ENCODE results near the gene MAML1.

MAML1 gene

DNA sequence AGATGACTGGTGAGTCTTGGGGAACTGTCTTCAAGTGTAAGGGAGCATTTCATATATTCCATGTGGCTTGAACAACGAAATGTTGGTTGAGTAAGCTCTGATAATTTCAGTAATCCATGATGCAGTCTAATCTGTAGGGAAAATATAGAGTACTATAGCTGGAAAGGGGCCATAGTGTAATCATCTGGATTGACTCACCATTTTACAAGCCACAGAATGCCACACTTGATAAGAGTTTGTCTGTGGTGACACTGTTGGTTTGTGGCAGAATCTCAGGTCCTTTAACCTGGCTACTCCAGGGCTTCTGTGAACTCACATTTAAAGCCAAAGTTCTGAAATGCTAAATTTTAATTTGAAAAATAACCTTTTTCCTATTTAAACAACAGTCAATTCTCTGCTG is 16.3 kb upstream of the MAML1 start:
- H3K4me3 ChIP-seq (ENCODE audit: low read depth, low read length), result no peak overlapping the region
- H3K27ac ChIP-seq (ENCODE audit: low read depth, low read length), result no peak overlapping the region
- peaks cover 93% of the 10 kb centered on the region for H3K36me3 ChIP-seq (ENCODE audit: control insufficient read depth, insufficient read depth, low read length)
- no peaks in the 10 kb centered on the region for H3K9me3 ChIP-seq (ENCODE audit: control insufficient read depth, insufficient read depth, low read length)
- no peaks in the 10 kb centered on the region for H3K4me1 ChIP-seq (ENCODE audit: control insufficient read depth, insufficient read depth, low read length)
- no peaks in the 10 kb centered on the region for H3K27me3 ChIP-seq (ENCODE audit: control insufficient read depth, insufficient read depth, low read length)
- H3K9ac ChIP-seq (ENCODE audit: low read depth, low read length), result no peak overlapping the region

- H3K4me3 ChIP-seq (ENCODE audit: low read depth, low read length), result no peak overlapping the region
- H3K27ac ChIP-seq (ENCODE audit: low read depth, low read length), result no peak overlapping the region
- peaks cover 97% of the 10 kb centered on the region for H3K36me3 ChIP-seq (ENCODE audit: control insufficient read depth, insufficient read depth, low read length)
- H3K9me3 ChIP-seq (ENCODE audit: control insufficient read depth, insufficient read depth, low read length), result no peaks in the 10 kb centered on the region
- H3K27me3 ChIP-seq (ENCODE audit: control insufficient read depth, insufficient read depth, low read length), result no peaks in the 10 kb centered on the region
- H3K4me1 ChIP-seq (ENCODE audit: control insufficient read depth, insufficient read depth, low read length), result no peaks in the 10 kb centered on the region
- H3K9ac ChIP-seq (ENCODE audit: low read depth, low read length), result no peak overlapping the region
These were observed 12.4 kb upstream of the MAML1 start for GRCh38 chr5:179720222-179720621.

- H3K27me3 ChIP-seq (ENCODE audit: control insufficient read depth, insufficient read depth, low read length), result no peaks in the 10 kb centered on the region
- H3K4me3 ChIP-seq (ENCODE audit: low read depth, low read length), result no peak overlapping the region
- no peaks in the 10 kb centered on the region for H3K4me1 ChIP-seq (ENCODE audit: control insufficient read depth, insufficient read depth, low read length)
- no peak overlapping the region for H3K27ac ChIP-seq (ENCODE audit: low read depth, low read length)
- H3K9ac ChIP-seq (ENCODE audit: low read depth, low read length), result no peak overlapping the region
- no peaks in the 10 kb centered on the region for H3K9me3 ChIP-seq (ENCODE audit: control insufficient read depth, insufficient read depth, low read length)
- peaks cover 100% of the 10 kb centered on the region for H3K36me3 ChIP-seq (ENCODE audit: control insufficient read depth, insufficient read depth, low read length)
These were observed 8.5 kb upstream of the MAML1 start for GRCh38 chr5:179724163-179724562.

GRCh38 chr5:179727106-179727505 is 5.5 kb upstream of the MAML1 start:
- Histone ChIP-seq H3K9me3 (ENCODE audit: control insufficient read depth, insufficient read depth, low read length) (no peaks in the 10 kb centered on the region), H3K36me3 (ENCODE audit: control insufficient read depth, insufficient read depth, low read length) (peaks cover 93% of the 10 kb centered on the region), H3K4me3 (ENCODE audit: low read depth, low read length) (no peak overlapping the region), H3K27me3 (ENCODE audit: control insufficient read depth, insufficient read depth, low read length) (no peaks in the 10 kb centered on the region), H3K9ac (ENCODE audit: low read depth, low read length) (no peak overlapping the region), H3K4me1 (ENCODE audit: control insufficient read depth, insufficient read depth, low read length) (0 out of 2 replicates have a peak, but pooled peaks cover 2% of the 10 kb centered on the region), H3K27ac (ENCODE audit: low read depth, low read length) (no peak overlapping the region)

GRCh38 chr5:179729303-179729702 is 3.3 kb upstream of the MAML1 start:
- 0 out of 2 replicates have a peak, but pooled peaks cover 3% of the 10 kb centered on the region for H3K4me1 ChIP-seq (ENCODE audit: control insufficient read depth, insufficient read depth, low read length)
- no peaks in the 10 kb centered on the region for H3K9me3 ChIP-seq (ENCODE audit: control insufficient read depth, insufficient read depth, low read length)
- peaks cover 71% of the 10 kb centered on the region for H3K36me3 ChIP-seq (ENCODE audit: control insufficient read depth, insufficient read depth, low read length)
- no peak overlapping the region for H3K9ac ChIP-seq (ENCODE audit: low read depth, low read length)
- no peak overlapping the region for H3K4me3 ChIP-seq (ENCODE audit: low read depth, low read length)
- no peak overlapping the region for H3K27ac ChIP-seq (ENCODE audit: low read depth, low read length)
- no peaks in the 10 kb centered on the region for H3K27me3 ChIP-seq (ENCODE audit: control insufficient read depth, insufficient read depth, low read length)

GRCh38 chr5:179729727-179730126 is 2.9 kb upstream of the MAML1 start:
- H3K4me1 ChIP-seq (ENCODE audit: control insufficient read depth, insufficient read depth, low read length), result 0 out of 2 replicates have a peak, but pooled peaks cover 3% of the 10 kb centered on the region
- H3K9ac ChIP-seq (ENCODE audit: low read depth, low read length), result no peak overlapping the region
- H3K27me3 ChIP-seq (ENCODE audit: control insufficient read depth, insufficient read depth, low read length), result no peaks in the 10 kb centered on the region
- no peaks in the 10 kb centered on the region for H3K9me3 ChIP-seq (ENCODE audit: control insufficient read depth, insufficient read depth, low read length)
- no peak overlapping the region for H3K4me3 ChIP-seq (ENCODE audit: low read depth, low read length)
- no peak overlapping the region for H3K27ac ChIP-seq (ENCODE audit: low read depth, low read length)
- peaks cover 67% of the 10 kb centered on the region for H3K36me3 ChIP-seq (ENCODE audit: control insufficient read depth, insufficient read depth, low read length)

DNA sequence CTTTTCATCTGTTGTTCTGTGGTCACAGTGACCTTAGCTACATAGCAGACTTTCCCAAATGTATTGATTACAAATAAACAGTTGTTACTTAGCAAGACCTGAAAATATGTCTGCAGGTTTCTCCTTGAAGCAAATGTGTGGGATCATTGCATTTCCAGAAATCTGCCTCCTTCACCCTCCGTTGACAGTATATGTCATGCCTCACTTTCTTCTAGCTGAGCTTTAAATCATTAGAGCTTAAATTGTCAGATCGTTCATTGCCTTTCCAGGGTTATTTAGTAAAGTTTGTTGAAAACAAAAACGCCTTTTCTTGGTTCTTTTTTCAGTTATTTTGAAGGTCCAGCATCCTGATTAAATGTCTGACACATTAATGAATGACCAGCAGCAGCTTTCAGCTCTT is 2.3 kb upstream of the MAML1 start:
- Histone ChIP-seq H3K36me3 (ENCODE audit: control insufficient read depth, insufficient read depth, low read length) (peaks cover 61% of the 10 kb centered on the region), H3K4me1 (ENCODE audit: control insufficient read depth, insufficient read depth, low read length) (0 out of 2 replicates have a peak, but pooled peaks cover 3% of the 10 kb centered on the region), H3K27ac (ENCODE audit: low read depth, low read length) (no peak overlapping the region), H3K4me3 (ENCODE audit: low read depth, low read length) (no peak overlapping the region), H3K9ac (ENCODE audit: low read depth, low read length) (no peak overlapping the region), H3K9me3 (ENCODE audit: control insufficient read depth, insufficient read depth, low read length) (no peaks in the 10 kb centered on the region), H3K27me3 (ENCODE audit: control insufficient read depth, insufficient read depth, low read length) (no peaks in the 10 kb centered on the region)

GRCh38 chr5:179730852-179731251 is 1.8 kb upstream of the MAML1 start:
- H3K27ac ChIP-seq (ENCODE audit: low read depth, low read length), result peak overlapping the region; percentile 9
- peaks cover 56% of the 10 kb centered on the region for H3K36me3 ChIP-seq (ENCODE audit: control insufficient read depth, insufficient read depth, low read length)
- H3K9ac ChIP-seq (ENCODE audit: low read depth, low read length), result no peak overlapping the region
- H3K9me3 ChIP-seq (ENCODE audit: control insufficient read depth, insufficient read depth, low read length), result no peaks in the 10 kb centered on the region
- no peak overlapping the region for H3K4me3 ChIP-seq (ENCODE audit: low read depth, low read length)
- no peaks in the 10 kb centered on the region for H3K27me3 ChIP-seq (ENCODE audit: control insufficient read depth, insufficient read depth, low read length)
- H3K4me1 ChIP-seq (ENCODE audit: control insufficient read depth, insufficient read depth, low read length), result 0 out of 2 replicates have a peak, but pooled peaks cover 3% of the 10 kb centered on the region

GRCh38 chr5:179731791-179732411 is 721 bp upstream of the MAML1 start:
- Histone ChIP-seq H3K9ac (ENCODE audit: low read depth, low read length) (no peak overlapping the region), H3K4me1 (ENCODE audit: control insufficient read depth, insufficient read depth, low read length) (0 out of 2 replicates have a peak, but pooled peaks cover 3% of the 10 kb centered on the region), H3K27me3 (ENCODE audit: control insufficient read depth, insufficient read depth, low read length) (no peaks in the 10 kb centered on the region), H3K27ac (ENCODE audit: low read depth, low read length) (peak overlapping the region; percentile 81), H3K36me3 (ENCODE audit: control insufficient read depth, insufficient read depth, low read length) (peaks cover 45% of the 10 kb centered on the region), H3K4me3 (ENCODE audit: low read depth, low read length) (peak overlapping the region; percentile 38), H3K9me3 (ENCODE audit: control insufficient read depth, insufficient read depth, low read length) (no peaks in the 10 kb centered on the region)

DNA sequence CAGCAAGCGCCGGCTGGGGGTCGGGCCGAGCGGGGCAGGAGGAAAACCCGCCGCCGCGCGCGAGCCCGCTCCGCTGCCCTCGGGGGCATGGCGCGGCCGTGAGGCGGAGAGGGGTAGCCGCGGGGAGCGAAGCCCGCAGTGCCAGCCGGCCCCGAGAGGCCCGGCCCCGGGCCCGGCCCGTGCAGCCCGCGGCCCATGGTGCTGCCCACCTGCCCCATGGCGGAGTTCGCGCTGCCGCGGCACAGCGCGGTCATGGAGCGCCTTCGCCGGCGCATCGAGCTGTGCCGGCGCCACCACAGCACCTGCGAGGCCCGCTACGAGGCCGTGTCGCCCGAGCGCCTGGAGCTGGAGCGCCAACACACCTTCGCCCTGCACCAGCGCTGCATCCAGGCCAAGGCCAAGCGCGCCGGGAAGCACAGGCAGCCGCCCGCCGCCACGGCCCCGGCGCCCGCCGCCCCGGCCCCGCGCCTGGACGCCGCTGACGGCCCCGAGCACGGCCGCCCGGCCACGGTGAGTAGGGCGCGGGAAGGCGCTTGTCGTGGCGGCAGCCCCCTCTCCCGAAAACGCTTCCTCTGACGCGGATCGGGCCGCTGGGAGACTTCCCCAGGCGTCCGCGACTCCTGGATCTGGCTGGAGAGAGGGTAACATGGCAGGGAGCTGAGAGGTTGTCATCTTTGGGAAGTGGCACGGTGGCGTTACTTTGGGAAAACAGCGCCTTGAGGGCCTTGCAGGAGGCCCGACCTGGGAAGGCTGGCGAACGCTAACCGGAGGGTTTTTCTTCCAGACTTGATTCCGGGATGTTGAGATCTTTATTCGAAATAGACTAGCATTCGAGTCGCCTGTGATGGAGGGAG is 523 bp downstream of the MAML1 start:
- Histone ChIP-seq H3K27ac (ENCODE audit: low read depth, low read length) (peak overlapping the region; percentile 93), H3K9me3 (ENCODE audit: control insufficient read depth, insufficient read depth, low read length) (no peaks in the 10 kb centered on the region), H3K9ac (ENCODE audit: low read depth, low read length) (peak overlapping the region; percentile 93), H3K4me3 (ENCODE audit: low read depth, low read length) (peak overlapping the region; percentile 80), H3K36me3 (ENCODE audit: control insufficient read depth, insufficient read depth, low read length) (peaks cover 44% of the 10 kb centered on the region), H3K27me3 (ENCODE audit: control insufficient read depth, insufficient read depth, low read length) (no peaks in the 10 kb centered on the region), H3K4me1 (ENCODE audit: control insufficient read depth, insufficient read depth, low read length) (0 out of 2 replicates have a peak, but pooled peaks cover 3% of the 10 kb centered on the region)

- H3K4me1 ChIP-seq (ENCODE audit: control insufficient read depth, insufficient read depth, low read length), result 0 out of 2 replicates have a peak, but pooled peaks cover 3% of the 10 kb centered on the region
- H3K9ac ChIP-seq (ENCODE audit: low read depth, low read length), result peak overlapping the region; percentile 93
- peaks cover 44% of the 10 kb centered on the region for H3K36me3 ChIP-seq (ENCODE audit: control insufficient read depth, insufficient read depth, low read length)
- peak overlapping the region; percentile 93 for H3K27ac ChIP-seq (ENCODE audit: low read depth, low read length)
- H3K4me3 ChIP-seq (ENCODE audit: low read depth, low read length), result peak overlapping the region; percentile 80
- no peaks in the 10 kb centered on the region for H3K27me3 ChIP-seq (ENCODE audit: control insufficient read depth, insufficient read depth, low read length)
- H3K9me3 ChIP-seq (ENCODE audit: control insufficient read depth, insufficient read depth, low read length), result no peaks in the 10 kb centered on the region
These were observed 1.1 kb downstream of the MAML1 start for GRCh38 chr5:179733772-179734126.

Data from HUES48 (cell line).